Thoracic aorta (tissue), 2 donors: ENCODE data around the gene BCKDK. TPM values are rescaled to one million over a fixed set of nuclear protein-coding genes. Genes with fewer than 3 reads are reported as not detected.
A peak's percentile ranks its signal among the peaks of the same experiment; 100 is the strongest.
"Not testable (repeated sequence)": the region's sequence is repeated elsewhere in the genome, so short reads cannot be mapped to it uniquely, and the experiment has no call there.

ENCODE experiments used
- ATAC-seq: fragments of 150-250 bp; one replicate; pipeline ENCODE4 v1.8.0; 2017; ENCODE audit warnings: low read depth; ENCODE audit not compliant: insufficient number of reproducible peaks, low FRiP score
- DNase-seq: peaks from one replicate; pipeline ENCODE4 v3.0.0-alpha.2; 2020; ENCODE audit warnings: low spot score
- H3K27ac ChIP-seq, 2 donors: fragments of 200-600 bp; sonication (generic); 1 replicate in 1 of 2; 2 replicates in 1 of 2; pipeline ENCODE4 v1.5.1; 2016; ENCODE audit warnings: mild to moderate bottlenecking in 2 of 2, moderate library complexity in 2 of 2
- H3K27me3 ChIP-seq: fragments of 200-600 bp; sonication (generic); replicated peaks from 2 replicates; pipeline ENCODE4 v1.6.0; 2016; ENCODE audit warnings: mild to moderate bottlenecking; ENCODE audit not compliant: insufficient read depth
- H3K36me3 ChIP-seq: fragments of 200-600 bp; sonication (generic); one replicate; pipeline ENCODE4 v1.5.1; 2016
- H3K4me1 ChIP-seq, 2 donors: fragments of 200-600 bp; sonication (generic); 1 replicate in 1 of 2; 2 replicates in 1 of 2; pipeline versions ENCODE4 v1.5.1 to v1.6.0; 2016; ENCODE audit warnings: low read depth in 2 of 2, mild to moderate bottlenecking in 1 of 2; ENCODE audit not compliant: control insufficient read depth in 1 of 2
- H3K4me3 ChIP-seq: fragments of 200-600 bp; sonication (generic); 2 replicates; pipeline ENCODE4 v1.5.1; 2016; ENCODE audit warnings: mild to moderate bottlenecking
- H3K9me3 ChIP-seq: fragments of 200-600 bp; sonication (generic); 2 replicates; pipeline ENCODE4 v1.5.1; 2016
- CTCF ChIP-seq: fragments of 200-600 bp; sonication (generic); IDR thresholded peaks from one replicate; pipeline ENCODE4 v1.5.1; 2019; ENCODE audit warnings: antibody characterized with exemption
- total RNA-seq, 2 donors: library from RNA; depleted of rRNA; stranded (reverse); fragments of >200 nt; gene quantifications; one replicate each; pipeline versions ENCODE4 v1.1.0 to v1.2.3, GENCODE V29; 2016

The BCKDK gene
- total RNA-seq, 2 donors from 2014 or later: 35.1 to 58.5 TPM

- H3K27ac ChIP-seq: peak overlapping the region; percentile 63 to 94
- peak overlapping the region; percentile 67 for H3K4me3 ChIP-seq
- H3K9me3 ChIP-seq: no peaks in the 10 kb centered on the region
- H3K4me1 ChIP-seq: peaks cover 16 to 35% of the 10 kb centered on the region in 2 donors
- DNase-seq (peak; percentile 64), ATAC-seq (no peak)
- no peaks in the 10 kb centered on the region for H3K27me3 ChIP-seq
- no peak for TF ChIP-seq CTCF
- no peaks in the 10 kb centered on the region for H3K36me3 ChIP-seq
Observed at GRCh38 chr16:31138621-31139578, 30.7 kb downstream of the BCKDK start.

- Histone ChIP-seq H3K27ac (peak overlapping the region; percentile 94), H3K4me1 (peaks cover 16 to 35% of the 10 kb centered on the region in 2 donors)
- DNase-seq, H3K4me3 ChIP-seq, H3K27me3 ChIP-seq, H3K36me3 ChIP-seq, H3K9me3 ChIP-seq, ATAC-seq: not testable (repeated sequence)
Observed at GRCh38 chr16:31141071-31141469, 32.9 kb downstream of the BCKDK start.

GRCh38 chr16:31141489-31142108 lies 33.4 kb downstream of the BCKDK start:
- peak overlapping the region; percentile 94 for H3K27ac ChIP-seq
- TF ChIP-seq CTCF: no peak
- ATAC-seq (peak; percentile 24), DNase-seq (no peak)
- no peaks in the 10 kb centered on the region for H3K36me3 ChIP-seq
- no peaks in the 10 kb centered on the region for H3K9me3 ChIP-seq
- peaks cover 16 to 35% of the 10 kb centered on the region in 2 donors for H3K4me1 ChIP-seq
- H3K4me3 ChIP-seq: peak overlapping the region; percentile 75
- H3K27me3 ChIP-seq: no peaks in the 10 kb centered on the region

GRCh38 chr16:31142109-31143010 lies 34.2 kb downstream of the BCKDK start:
- peak; percentile 86 for ATAC-seq
- DNase-seq: peak; percentile 97
- peak overlapping the region; percentile 75 for H3K4me3 ChIP-seq
- no peaks in the 10 kb centered on the region for H3K27me3 ChIP-seq
- TF ChIP-seq CTCF: peak; percentile 98
- H3K9me3 ChIP-seq: no peaks in the 10 kb centered on the region
- no peaks in the 10 kb centered on the region for H3K36me3 ChIP-seq
- peak overlapping the region; percentile 94 for H3K27ac ChIP-seq
- H3K4me1 ChIP-seq: peaks cover 16 to 35% of the 10 kb centered on the region in 2 donors

GRCh38 chr16:31143011-31143693 lies 35.0 kb downstream of the BCKDK start:
- DNase-seq (no peak), ATAC-seq (no peak)
- TF ChIP-seq CTCF: no peak
- H3K27me3 ChIP-seq: no peaks in the 10 kb centered on the region
- no peaks in the 10 kb centered on the region for H3K36me3 ChIP-seq
- no peaks in the 10 kb centered on the region for H3K9me3 ChIP-seq
- peak overlapping the region; percentile 56 to 68 for H3K27ac ChIP-seq
- peak overlapping the region; percentile 75 for H3K4me3 ChIP-seq
- peaks cover 15 to 32% of the 10 kb centered on the region in 2 donors for H3K4me1 ChIP-seq
